Measurements from ENCODE around the gene ACTR6. TPM values are rescaled to one million over a fixed set of nuclear protein-coding genes. Genes with fewer than 3 reads are reported as not detected.
A peak's percentile ranks its signal among the peaks of the same experiment; 100 is the strongest.
"Not testable (repeated sequence)": the region's sequence is repeated elsewhere in the genome, so short reads cannot be mapped to it uniquely, and the experiment has no call there.

The ACTR6 gene
- total RNA-seq, 3 donors from 2014 or later, result 23.2 to 26.3 (median 26.2) TPM

GRCh38 chr12:100169345-100169744, 31.3 kb upstream of the ACTR6 start:
- H3K4me3 Mint-ChIP-seq, result no peak overlapping the region

GRCh38 chr12:100170313-100170858, 30.2 kb upstream of the ACTR6 start:
- Mint-ChIP-seq H3K4me1 (ENCODE audit: low read depth) (no peaks in the 10 kb centered on the region), H3K27me3 (ENCODE audit: low read depth) (no peaks in the 10 kb centered on the region), H3K9me3 (no peaks in the 10 kb centered on the region), H3K36me3 (ENCODE audit: insufficient read depth) (peaks cover 2% of the 10 kb centered on the region), H3K4me3 (no peak overlapping the region)
- no peak for DNase-seq
- no peak for ATAC-seq

More at GRCh38 chr12:100169345-100169744, 31.3 kb upstream of the ACTR6 start:
- ATAC-seq (no peak), DNase-seq (no peak)
- Mint-ChIP-seq H3K4me1 (ENCODE audit: low read depth) (no peaks in the 10 kb centered on the region), H3K9me3 (no peaks in the 10 kb centered on the region), H3K27me3 (ENCODE audit: low read depth) (no peaks in the 10 kb centered on the region), H3K36me3 (ENCODE audit: insufficient read depth) (peaks cover 2% of the 10 kb centered on the region)

DNA sequence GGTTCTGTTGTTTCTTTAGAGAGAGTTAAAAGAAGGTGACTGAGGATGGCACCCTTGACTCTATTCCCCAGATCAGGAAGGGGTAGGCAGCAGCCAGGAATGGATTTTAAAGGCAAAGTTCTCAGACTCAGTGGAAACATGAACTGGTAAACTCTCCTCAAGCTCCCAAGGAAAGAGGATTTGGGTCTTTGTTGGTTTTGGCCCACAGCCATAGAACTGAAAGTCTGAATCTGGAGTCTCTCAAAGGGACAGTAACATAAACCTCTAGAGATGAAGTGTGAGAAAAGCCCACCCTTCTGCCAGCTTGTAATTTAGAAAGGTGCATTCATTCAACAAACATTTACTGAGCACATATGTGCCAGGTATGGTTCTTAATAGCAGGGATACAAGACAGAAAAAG, 29.4 kb upstream of the ACTR6 start:
- ATAC-seq, result no peak

GRCh38 chr12:100173111-100173510, 27.5 kb upstream of the ACTR6 start:
- Mint-ChIP-seq H3K4me1 (ENCODE audit: low read depth) (no peaks in the 10 kb centered on the region), H3K36me3 (ENCODE audit: insufficient read depth) (peaks cover 3% of the 10 kb centered on the region), H3K4me3 (no peak overlapping the region), H3K9me3 (no peaks in the 10 kb centered on the region), H3K27me3 (ENCODE audit: low read depth) (no peaks in the 10 kb centered on the region)
- no peak for ATAC-seq
- no peak for DNase-seq

More for the DNA sequence above, 29.4 kb upstream of the ACTR6 start:
- H3K4me1 Mint-ChIP-seq (ENCODE audit: low read depth), result no peaks in the 10 kb centered on the region
- H3K36me3 Mint-ChIP-seq (ENCODE audit: insufficient read depth), result peaks cover 2% of the 10 kb centered on the region
- H3K9me3 Mint-ChIP-seq, result no peaks in the 10 kb centered on the region
- DNase-seq, result no peak
- H3K4me3 Mint-ChIP-seq, result no peak overlapping the region
- no peaks in the 10 kb centered on the region for H3K27me3 Mint-ChIP-seq (ENCODE audit: low read depth)

GRCh38 chr12:100174495-100174894, 26.1 kb upstream of the ACTR6 start:
- DNase-seq, result no peak
- no peaks in the 10 kb centered on the region for H3K9me3 Mint-ChIP-seq
- peaks cover 8% of the 10 kb centered on the region for H3K36me3 Mint-ChIP-seq (ENCODE audit: insufficient read depth)
- no peaks in the 10 kb centered on the region for H3K27me3 Mint-ChIP-seq (ENCODE audit: low read depth)
- no peaks in the 10 kb centered on the region for H3K4me1 Mint-ChIP-seq (ENCODE audit: low read depth)
- no peak overlapping the region for H3K4me3 Mint-ChIP-seq
- no peak for ATAC-seq

DNA sequence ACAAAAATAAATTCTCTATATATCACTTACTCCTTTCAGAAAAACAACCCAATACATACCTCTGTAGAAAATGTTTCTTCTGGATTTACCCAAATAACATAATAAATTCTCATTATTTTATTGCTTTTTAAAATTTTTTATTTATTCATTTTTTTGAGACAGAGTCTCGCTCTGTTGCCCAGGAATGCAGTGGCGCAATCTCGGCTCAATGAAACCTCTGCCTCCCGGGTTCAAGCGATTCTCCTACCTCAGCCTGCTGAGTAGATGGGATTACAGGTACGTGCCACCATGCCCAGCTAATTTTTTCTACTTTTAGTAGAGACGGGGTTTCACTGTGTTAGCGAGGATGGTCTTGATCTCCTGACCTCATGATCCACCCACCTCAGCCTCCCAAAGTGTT, 24.1 kb upstream of the ACTR6 start:
- not testable (repeated sequence) for H3K9me3 Mint-ChIP-seq; ATAC-seq; H3K27me3 Mint-ChIP-seq (ENCODE audit: low read depth); DNase-seq; H3K36me3 Mint-ChIP-seq (ENCODE audit: insufficient read depth); H3K4me1 Mint-ChIP-seq (ENCODE audit: low read depth); H3K4me3 Mint-ChIP-seq

DNA sequence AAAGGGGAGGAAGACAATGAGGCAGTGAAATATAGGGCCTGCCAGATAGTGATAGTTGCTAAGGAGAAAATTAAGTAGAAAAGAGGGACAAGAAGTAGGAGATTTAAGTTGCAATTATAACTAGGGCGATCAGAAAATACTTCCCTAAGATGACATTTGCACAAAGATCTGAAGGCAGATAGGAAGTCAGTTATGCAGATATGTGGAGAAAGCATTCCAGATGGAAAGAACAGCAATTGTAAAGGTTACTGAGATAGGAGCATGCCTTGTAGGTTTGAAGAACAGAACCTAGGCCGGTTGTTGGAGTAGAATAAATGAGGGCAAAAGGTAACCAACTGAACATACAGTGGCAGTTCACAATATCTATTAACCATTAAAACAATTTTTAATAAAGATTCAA, 21.4 kb upstream of the ACTR6 start:
- H3K4me1 Mint-ChIP-seq (ENCODE audit: low read depth), result no peaks in the 10 kb centered on the region

GRCh38 chr12:100184549-100185145, 16.0 kb upstream of the ACTR6 start:
- H3K4me1 Mint-ChIP-seq (ENCODE audit: low read depth), result no peaks in the 10 kb centered on the region
- ATAC-seq, result no peak
- no peak overlapping the region for H3K4me3 Mint-ChIP-seq
- H3K27me3 Mint-ChIP-seq (ENCODE audit: low read depth), result no peaks in the 10 kb centered on the region
- peaks cover 4% of the 10 kb centered on the region for H3K36me3 Mint-ChIP-seq (ENCODE audit: insufficient read depth)
- DNase-seq, result no peak
- no peaks in the 10 kb centered on the region for H3K9me3 Mint-ChIP-seq

More for the DNA sequence above, 21.4 kb upstream of the ACTR6 start:
- ATAC-seq (no peak), DNase-seq (no peak)
- Mint-ChIP-seq H3K36me3 (ENCODE audit: insufficient read depth) (peaks cover 8% of the 10 kb centered on the region), H3K4me3 (no peak overlapping the region), H3K27me3 (ENCODE audit: low read depth) (no peaks in the 10 kb centered on the region), H3K9me3 (no peaks in the 10 kb centered on the region)

GRCh38 chr12:100185361-100185894, 15.2 kb upstream of the ACTR6 start:
- Mint-ChIP-seq H3K27me3 (ENCODE audit: low read depth) (no peaks in the 10 kb centered on the region), H3K4me3 (no peak overlapping the region), H3K36me3 (ENCODE audit: insufficient read depth) (peaks cover 9% of the 10 kb centered on the region), H3K4me1 (ENCODE audit: low read depth) (no peaks in the 10 kb centered on the region), H3K9me3 (no peaks in the 10 kb centered on the region)
- DNase-seq, result no peak
- ATAC-seq, result peak in 1 of 2 donors; percentile 32

GRCh38 chr12:100186071-100186470, 14.5 kb upstream of the ACTR6 start:
- Mint-ChIP-seq H3K4me1 (ENCODE audit: low read depth) (no peaks in the 10 kb centered on the region), H3K27me3 (ENCODE audit: low read depth) (no peaks in the 10 kb centered on the region), H3K4me3 (no peak overlapping the region), H3K36me3 (ENCODE audit: insufficient read depth) (peaks cover 9% of the 10 kb centered on the region), H3K9me3 (no peaks in the 10 kb centered on the region)
- DNase-seq (no peak), ATAC-seq (no peak)

- DNase-seq, result no peak
- H3K27me3 Mint-ChIP-seq (ENCODE audit: low read depth), result no peaks in the 10 kb centered on the region
- no peaks in the 10 kb centered on the region for H3K9me3 Mint-ChIP-seq
- H3K4me1 Mint-ChIP-seq (ENCODE audit: low read depth), result no peaks in the 10 kb centered on the region
- no peak for ATAC-seq
- H3K4me3 Mint-ChIP-seq, result no peak overlapping the region
- H3K36me3 Mint-ChIP-seq (ENCODE audit: insufficient read depth), result peaks cover 9% of the 10 kb centered on the region
These were observed 13.5 kb upstream of the ACTR6 start for GRCh38 chr12:100187068-100187467.

DNA sequence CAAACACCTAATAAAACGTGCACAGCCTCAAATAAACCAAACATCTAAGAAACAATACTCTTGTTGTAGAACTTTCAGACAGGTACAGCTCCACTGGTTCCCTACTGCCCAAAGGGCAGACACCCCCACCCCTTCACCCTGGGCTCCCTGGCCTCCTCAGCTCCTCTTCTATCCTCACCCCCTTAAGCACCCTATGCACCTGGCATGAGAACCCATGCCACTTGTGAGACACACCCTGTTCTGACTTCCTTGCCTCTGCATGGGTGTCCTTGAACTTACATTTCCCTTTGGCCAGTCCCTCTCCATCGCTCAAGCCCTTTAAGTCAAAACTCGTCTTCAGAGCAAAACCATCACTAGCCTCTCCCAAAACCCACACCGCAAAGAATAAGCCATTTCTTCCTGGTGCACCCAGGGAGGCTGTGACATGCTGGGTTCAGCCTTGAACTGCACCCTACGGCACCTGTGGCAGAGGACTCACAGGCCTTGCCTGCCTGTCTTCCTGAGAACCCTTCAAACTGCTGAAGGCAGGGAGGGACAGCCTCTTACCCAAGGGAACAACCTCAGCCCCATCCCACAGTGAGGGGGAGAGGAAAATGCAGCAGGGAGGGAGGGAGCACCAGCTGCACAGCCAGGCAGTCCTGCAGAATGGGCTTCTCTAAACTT, 12.6 kb upstream of the ACTR6 start:
- peaks cover 13% of the 10 kb centered on the region for H3K36me3 Mint-ChIP-seq (ENCODE audit: insufficient read depth)
- H3K9me3 Mint-ChIP-seq, result no peaks in the 10 kb centered on the region
- ATAC-seq (no peak), DNase-seq (no peak)
- no peaks in the 10 kb centered on the region for H3K27me3 Mint-ChIP-seq (ENCODE audit: low read depth)
- no peaks in the 10 kb centered on the region for H3K4me1 Mint-ChIP-seq (ENCODE audit: low read depth)
- H3K4me3 Mint-ChIP-seq, result no peak overlapping the region

DNA sequence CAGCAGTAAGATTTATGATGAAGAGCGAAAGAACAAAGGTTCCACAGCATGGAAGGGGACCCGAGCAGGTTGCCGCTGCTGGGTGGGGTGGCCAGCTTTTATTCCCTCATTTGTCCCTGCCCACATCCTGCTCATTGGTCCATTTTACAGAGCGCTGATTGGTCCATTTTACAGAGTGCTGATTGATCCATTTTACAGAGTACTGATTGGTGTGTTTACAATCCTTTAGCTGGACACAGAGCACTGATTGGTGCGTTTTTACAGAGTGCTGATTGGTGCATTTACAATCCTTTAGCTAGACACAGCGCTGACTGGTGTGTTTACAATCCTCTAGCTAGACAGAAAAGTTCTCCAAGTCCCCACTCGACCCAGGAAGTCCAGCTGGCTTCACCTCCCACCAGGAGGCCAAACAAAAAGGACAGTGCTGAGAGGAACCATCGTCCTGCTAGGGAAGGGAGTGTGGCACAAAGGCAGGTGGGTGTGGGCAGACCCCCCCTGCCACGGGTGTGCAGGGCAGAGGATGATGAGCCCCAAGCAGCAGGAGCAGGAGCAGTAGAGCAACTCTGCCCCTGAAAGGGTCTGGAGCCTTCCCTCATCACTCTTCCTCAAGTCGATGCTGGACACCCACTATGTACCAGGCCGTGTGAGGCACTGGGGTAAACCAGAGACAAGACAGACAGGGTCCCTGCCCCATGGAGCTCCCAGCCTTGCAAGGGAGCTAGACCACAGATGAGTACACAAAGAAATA, 11.6 kb upstream of the ACTR6 start:
- H3K27me3 Mint-ChIP-seq (ENCODE audit: low read depth); H3K9me3 Mint-ChIP-seq; H3K4me3 Mint-ChIP-seq; H3K4me1 Mint-ChIP-seq (ENCODE audit: low read depth); ATAC-seq; DNase-seq: not testable (repeated sequence)
- H3K36me3 Mint-ChIP-seq (ENCODE audit: insufficient read depth), result peaks cover 13% of the 10 kb centered on the region

DNA sequence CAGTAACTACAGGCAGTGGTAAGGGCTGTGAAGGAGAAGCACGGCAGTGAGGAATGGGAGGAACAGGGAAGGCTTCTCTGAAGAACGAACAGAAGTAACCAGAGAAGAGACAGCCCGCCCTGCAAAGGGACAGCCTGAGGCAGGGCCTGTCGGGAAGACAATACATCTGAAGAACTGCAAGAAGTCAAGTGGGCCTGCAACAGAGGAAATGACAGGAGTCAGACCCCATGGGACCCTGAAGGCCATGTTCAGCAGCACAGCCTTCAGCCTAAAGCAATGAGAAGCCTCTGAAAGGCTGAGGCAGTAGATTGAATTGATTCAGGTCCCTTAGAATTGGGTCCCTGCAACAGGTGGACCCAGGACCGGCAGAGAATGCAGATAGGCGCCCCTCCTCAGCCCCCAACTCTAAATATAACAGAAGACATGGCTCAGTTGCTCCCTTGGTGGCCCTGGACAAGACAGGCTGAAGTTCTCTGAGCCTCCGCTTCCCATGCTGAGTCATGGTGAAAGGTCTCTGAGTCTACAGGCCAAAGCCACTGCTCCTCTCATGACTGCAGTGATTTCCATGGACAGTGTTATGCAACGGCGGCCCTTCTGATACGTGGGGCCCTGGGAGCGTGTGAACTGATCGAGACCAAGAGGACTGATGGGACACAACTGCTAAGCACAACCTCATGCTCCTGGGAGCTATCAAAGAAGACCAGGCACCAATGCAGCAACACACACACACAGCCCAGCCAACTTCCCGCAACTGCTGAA, 10.8 kb upstream of the ACTR6 start:
- ATAC-seq, result no peak
- no peaks in the 10 kb centered on the region for H3K4me1 Mint-ChIP-seq (ENCODE audit: low read depth)
- peaks cover 17% of the 10 kb centered on the region for H3K36me3 Mint-ChIP-seq (ENCODE audit: insufficient read depth)
- H3K9me3 Mint-ChIP-seq, result no peaks in the 10 kb centered on the region
- no peaks in the 10 kb centered on the region for H3K27me3 Mint-ChIP-seq (ENCODE audit: low read depth)
- H3K4me3 Mint-ChIP-seq, result no peak overlapping the region
- DNase-seq, result no peak
